Activated CD4-positive, alpha-beta T cell treated with anti-CD3 and anti-CD28 coated beads, Interleukin-2, amount 10 ng/mL, durations not matched to agents 7 days and 5 days (primary cell): Measurements from ENCODE around the gene NXF3. TPM values are rescaled to one million over a fixed set of nuclear protein-coding genes. Genes with fewer than 3 reads are reported as not detected.

Experiments used
- total RNA-seq, 2 experiments: library from RNA; stranded (reverse); gene quantifications; one replicate each; pipeline ENCODE4 v1.2.3, GENCODE V29; 2021

The NXF3 gene
- total RNA-seq, 2 experiments from 2014 or later, result not detected

Other genes with a start within 250 kb of the NXF3 start
- under 1 TPM; 0.25 to 0.31 TPM for gene RAB40AL, start 155.9 kb downstream of the NXF3 start, total RNA-seq
- gene BEX1, start 29.0 kb downstream of the NXF3 start, total RNA-seq, result not detected
- 10 to 100 TPM in 1 of 2 experiments, 1 to 10 TPM in 1; 9.9 to 11.2 TPM for gene BEX4, start 122.0 kb upstream of the NXF3 start, total RNA-seq
- gene TCEAL8, start 162.0 kb upstream of the NXF3 start, total RNA-seq, result 10 to 100 TPM; 35.2 to 48.1 TPM
- not detected for gene TCEAL5, start 183.6 kb upstream of the NXF3 start, total RNA-seq
- 1 to 10 TPM; 5.0 to 5.3 TPM for gene BEX2, start 217.8 kb upstream of the NXF3 start, total RNA-seq
- not detected for gene TCEAL7, start 237.1 kb upstream of the NXF3 start, total RNA-seq